Measurements from ENCODE around the gene OR4A16.

OR4A16 gene, protein sequence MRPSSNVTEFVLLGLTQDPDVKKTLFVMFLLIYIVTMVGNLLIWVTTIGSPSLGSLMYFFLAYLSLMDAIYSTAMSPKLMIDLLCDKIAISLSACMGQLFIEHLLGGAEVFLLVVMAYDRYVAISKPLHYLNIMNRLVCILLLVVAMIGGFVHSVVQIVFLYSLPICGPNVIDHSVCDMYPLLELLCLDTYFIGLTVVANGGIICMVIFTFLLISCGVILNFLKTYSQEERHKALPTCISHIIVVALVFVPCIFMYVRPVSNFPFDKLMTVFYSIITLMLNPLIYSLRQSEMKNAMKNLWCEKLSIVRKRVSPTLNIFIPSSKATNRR

DNA sequence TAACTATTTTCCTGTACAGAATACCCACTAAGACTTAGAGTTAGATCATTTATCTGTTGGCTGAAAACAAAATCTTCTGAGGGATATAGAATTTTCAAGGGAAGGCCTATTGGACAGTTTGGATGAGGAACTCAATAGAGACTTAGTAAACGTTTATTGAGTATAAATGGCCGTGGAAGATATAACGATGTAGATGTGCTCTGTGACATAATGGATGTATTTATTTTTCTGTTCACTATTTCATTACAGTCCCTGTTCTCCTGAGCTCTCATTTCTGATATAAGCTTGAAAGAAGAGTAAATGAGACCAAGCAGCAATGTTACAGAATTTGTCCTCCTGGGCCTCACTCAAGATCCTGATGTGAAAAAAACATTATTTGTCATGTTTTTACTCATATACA lies at the start of gene OR4A16:
Gene OR4A16, plus strand, starts transcription at position 301 of the 400 bp plus-strand sequence. Its CDS starts 0 bp downstream, at position 301.
- no peak for DNase-seq (ENCODE audit: low spot score)
- TF ChIP-seq, protein P1, sequence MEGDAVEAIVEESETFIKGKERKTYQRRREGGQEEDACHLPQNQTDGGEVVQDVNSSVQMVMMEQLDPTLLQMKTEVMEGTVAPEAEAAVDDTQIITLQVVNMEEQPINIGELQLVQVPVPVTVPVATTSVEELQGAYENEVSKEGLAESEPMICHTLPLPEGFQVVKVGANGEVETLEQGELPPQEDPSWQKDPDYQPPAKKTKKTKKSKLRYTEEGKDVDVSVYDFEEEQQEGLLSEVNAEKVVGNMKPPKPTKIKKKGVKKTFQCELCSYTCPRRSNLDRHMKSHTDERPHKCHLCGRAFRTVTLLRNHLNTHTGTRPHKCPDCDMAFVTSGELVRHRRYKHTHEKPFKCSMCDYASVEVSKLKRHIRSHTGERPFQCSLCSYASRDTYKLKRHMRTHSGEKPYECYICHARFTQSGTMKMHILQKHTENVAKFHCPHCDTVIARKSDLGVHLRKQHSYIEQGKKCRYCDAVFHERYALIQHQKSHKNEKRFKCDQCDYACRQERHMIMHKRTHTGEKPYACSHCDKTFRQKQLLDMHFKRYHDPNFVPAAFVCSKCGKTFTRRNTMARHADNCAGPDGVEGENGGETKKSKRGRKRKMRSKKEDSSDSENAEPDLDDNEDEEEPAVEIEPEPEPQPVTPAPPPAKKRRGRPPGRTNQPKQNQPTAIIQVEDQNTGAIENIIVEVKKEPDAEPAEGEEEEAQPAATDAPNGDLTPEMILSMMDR (IDR thresholded peaks at IDR 0.05): no peak
- Histone ChIP-seq H3K4me3 (no peak within 1 kb of the TSS), H3K27ac (no peak within 1 kb of the TSS)

DNA sequence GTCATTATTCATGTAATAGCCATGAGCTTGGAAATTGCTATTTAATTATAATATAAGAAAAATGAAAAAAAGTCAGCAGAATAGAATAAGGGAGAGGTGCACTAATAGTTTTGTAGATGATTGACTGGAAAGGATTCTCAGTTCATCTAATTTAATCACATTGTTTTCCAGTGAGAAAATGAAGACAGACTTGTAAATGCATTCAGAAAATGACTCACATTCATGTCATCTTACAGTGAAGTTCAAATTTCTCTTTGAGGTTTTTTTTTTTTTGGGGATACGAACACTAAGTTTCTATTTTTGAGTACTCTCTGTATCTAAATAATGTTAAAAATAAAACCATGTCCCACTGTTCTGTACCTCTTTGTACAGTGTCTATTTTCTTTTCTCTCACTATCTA lies 18.5 kb upstream of the OR4A16 start:
- DNase-seq (ENCODE audit: low spot score): no peak
- TF ChIP-seq, protein P1 (IDR thresholded peaks at IDR 0.05): no peak
- H3K4me3 ChIP-seq: no peak overlapping the region
- H3K27ac ChIP-seq: no peak overlapping the region

DNA sequence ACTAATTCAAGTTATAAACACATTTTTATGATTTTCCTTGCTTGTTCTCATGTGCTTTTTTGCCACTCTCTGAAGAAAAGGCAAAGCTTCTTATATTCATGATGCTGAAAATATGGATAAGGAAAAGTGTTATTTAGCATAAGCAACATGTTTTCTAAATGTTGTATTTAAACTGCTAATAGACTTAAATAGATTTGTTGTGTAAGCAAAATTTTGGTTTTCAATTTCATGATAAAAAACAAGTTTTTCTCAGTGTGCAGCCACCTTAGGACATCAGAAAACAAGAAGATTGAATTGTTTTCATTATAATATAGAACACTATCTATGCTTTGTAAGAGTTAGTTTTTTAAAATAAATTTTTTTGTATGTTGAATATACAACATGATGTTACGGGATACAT lies 2.3 kb downstream of the OR4A16 start:
- no peak overlapping the region for H3K27ac ChIP-seq
- no peak for DNase-seq (ENCODE audit: low spot score)
- TF ChIP-seq, protein P1 (IDR thresholded peaks at IDR 0.05): no peak
- no peak overlapping the region for H3K4me3 ChIP-seq

DNA sequence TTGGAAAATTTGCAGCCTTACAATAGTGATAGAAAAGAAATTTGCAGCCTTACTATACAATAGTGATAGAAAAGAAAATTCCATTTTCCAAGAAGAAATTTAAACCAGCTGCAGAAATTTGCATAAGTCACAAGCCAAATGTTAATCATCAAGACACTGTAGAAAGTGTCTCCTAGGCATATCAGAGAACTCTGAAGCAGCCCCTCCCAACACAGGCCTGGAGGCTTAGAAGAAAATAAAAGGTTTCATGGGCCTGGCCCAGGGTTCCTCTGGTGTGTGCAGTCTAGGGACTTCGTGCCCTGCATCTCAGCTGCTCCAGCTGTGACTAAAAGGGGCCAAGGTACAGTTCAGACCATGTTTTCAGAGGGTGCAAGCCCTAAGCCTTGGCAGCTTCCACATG lies 6.0 kb downstream of the OR4A16 start:
- TF ChIP-seq, protein P1 (IDR thresholded peaks at IDR 0.05): no peak
- DNase-seq (ENCODE audit: low spot score): no peak
- Histone ChIP-seq H3K4me3 (no peak overlapping the region), H3K27ac (no peak overlapping the region)

DNA sequence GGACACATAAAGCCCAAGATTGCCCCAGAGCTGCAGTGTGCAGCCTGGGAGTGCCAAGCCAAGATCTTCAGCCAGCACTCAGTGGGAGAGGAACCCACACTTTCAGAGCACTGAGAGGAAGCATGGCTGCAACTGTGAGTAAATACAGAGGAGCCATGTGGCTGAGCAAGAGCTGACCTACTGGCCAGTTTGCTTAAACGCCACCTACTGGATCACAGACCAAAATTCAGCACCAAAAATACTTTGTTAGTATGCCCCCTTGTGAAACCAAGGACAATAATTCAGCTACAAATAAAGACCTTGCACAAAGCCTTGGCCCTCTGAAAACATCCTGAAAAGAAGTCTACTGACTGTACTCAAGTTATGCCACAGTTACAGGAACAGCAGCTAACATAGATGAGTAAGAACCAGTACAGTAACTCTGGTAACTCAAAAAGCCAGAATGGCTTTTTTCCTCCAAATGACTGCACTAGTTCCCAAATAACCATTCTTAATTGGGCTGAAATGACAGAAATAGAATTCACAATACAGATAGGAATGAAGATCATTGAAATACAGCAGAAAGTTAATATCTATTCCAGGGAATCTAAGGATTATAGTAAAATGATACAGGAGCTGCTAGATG lies 14.7 kb downstream of the OR4A16 start:
- TF ChIP-seq, protein P1 (IDR thresholded peaks at IDR 0.05): no peak
- Histone ChIP-seq H3K27ac (no peak overlapping the region), H3K4me3 (no peak overlapping the region)
- DNase-seq (ENCODE audit: low spot score): no peak

DNA sequence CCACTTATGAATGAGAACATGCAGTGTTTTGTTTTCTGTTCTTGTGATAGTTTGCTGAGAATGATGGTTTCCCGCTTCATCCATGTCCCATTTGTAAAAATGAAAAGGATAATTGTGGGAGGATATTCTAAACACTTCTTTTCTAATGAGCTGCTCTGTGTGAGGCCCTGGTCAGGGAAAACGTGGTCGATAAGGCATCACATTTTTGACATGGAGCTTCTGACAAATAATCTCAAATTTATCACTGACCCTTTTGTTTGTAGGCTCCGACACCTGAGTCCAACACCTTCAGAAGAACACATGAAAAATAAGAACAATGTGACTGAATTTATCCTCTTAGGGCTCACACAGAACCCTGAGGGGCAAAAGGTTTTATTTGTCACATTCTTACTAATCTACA lies 24.7 kb downstream of the OR4A16 start, which contains the start of gene OR4A15:
Gene OR4A15, plus strand, starts transcription at position 301 of the 400 bp plus-strand sequence. Its CDS starts 0 bp downstream, at position 301.
- Histone ChIP-seq H3K27ac (no peak within 1 kb of the TSS), H3K4me3 (no peak within 1 kb of the TSS)
- DNase-seq (ENCODE audit: low spot score): no peak
- TF ChIP-seq, protein P1 (IDR thresholded peaks at IDR 0.05): no peak

Measured in coronary artery (tissue), 2 donors.